Sigmoid colon (tissue), 4 donors: ENCODE results near the gene LMOD2.

ENCODE experiments used
- EP300 ChIP-seq, 4 donors: sonication (generic); formaldehyde crosslinking; IDR thresholded peaks; one replicate each; pipeline ENCODE4 v1.6.1; 2017; ENCODE audit warnings: antibody characterized with exemption in 4 of 4
- POLR2A ChIP-seq, 2 donors: fragments of 450-650 bp; IDR thresholded peaks; one replicate each; pipeline ENCODE4 v1.6.1; 2016; ENCODE audit warnings: antibody characterized with exemption in 2 of 2, mild to moderate bottlenecking in 2 of 2, moderate library complexity in 2 of 2
- TF ChIP-seq, protein P1 (sequence below), 4 experiments: fragments of 450-650 bp in 3 of 4; fragments of 200-600 bp in 1 of 4; IDR thresholded peaks; one replicate each; pipeline ENCODE4 v1.5.1; 2016 to 2019; ENCODE audit warnings: antibody characterized with exemption in 4 of 4, mild to moderate bottlenecking in 3 of 4, moderate library complexity in 2 of 4

DNA sequence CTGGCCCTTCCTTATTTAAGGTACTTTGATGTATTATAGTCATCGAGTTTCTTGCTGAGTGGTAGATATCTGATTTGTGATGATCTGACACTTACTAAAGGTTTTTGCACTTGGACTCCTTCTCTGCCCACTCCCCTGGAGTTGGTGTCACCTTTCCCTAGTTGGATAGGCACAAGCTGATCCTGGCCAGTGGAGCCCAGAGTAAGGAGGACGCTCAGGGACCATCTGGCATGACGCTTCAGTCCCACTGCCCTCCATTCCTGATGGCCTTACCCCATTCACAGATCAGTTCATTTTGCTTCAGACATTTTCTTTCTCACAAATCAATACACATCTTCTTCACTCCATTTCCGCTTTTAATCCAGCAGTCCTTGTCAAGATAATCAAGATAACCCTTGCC, 34.0 kb upstream of the LMOD2 start:
- TF ChIP-seq, protein P1, sequence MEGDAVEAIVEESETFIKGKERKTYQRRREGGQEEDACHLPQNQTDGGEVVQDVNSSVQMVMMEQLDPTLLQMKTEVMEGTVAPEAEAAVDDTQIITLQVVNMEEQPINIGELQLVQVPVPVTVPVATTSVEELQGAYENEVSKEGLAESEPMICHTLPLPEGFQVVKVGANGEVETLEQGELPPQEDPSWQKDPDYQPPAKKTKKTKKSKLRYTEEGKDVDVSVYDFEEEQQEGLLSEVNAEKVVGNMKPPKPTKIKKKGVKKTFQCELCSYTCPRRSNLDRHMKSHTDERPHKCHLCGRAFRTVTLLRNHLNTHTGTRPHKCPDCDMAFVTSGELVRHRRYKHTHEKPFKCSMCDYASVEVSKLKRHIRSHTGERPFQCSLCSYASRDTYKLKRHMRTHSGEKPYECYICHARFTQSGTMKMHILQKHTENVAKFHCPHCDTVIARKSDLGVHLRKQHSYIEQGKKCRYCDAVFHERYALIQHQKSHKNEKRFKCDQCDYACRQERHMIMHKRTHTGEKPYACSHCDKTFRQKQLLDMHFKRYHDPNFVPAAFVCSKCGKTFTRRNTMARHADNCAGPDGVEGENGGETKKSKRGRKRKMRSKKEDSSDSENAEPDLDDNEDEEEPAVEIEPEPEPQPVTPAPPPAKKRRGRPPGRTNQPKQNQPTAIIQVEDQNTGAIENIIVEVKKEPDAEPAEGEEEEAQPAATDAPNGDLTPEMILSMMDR (IDR thresholded peaks at IDR 0.05): no peak
- no peak for TF ChIP-seq POLR2A (IDR thresholded peaks at IDR 0.05)
- TF ChIP-seq EP300 (IDR thresholded peaks at IDR 0.05): no peak
